HG03135 (cell line): ENCODE results near the gene RO60.

ENCODE experiments used
- ATAC-seq: cut with Tn5 transposase; IDR thresholded peaks from one replicate; pipeline ENCODE4 v1.9.1; 2021; ENCODE audit warnings: mild to moderate bottlenecking, moderate library complexity; ENCODE audit not compliant: unreplicated experiment

Gene RO60

DNA sequence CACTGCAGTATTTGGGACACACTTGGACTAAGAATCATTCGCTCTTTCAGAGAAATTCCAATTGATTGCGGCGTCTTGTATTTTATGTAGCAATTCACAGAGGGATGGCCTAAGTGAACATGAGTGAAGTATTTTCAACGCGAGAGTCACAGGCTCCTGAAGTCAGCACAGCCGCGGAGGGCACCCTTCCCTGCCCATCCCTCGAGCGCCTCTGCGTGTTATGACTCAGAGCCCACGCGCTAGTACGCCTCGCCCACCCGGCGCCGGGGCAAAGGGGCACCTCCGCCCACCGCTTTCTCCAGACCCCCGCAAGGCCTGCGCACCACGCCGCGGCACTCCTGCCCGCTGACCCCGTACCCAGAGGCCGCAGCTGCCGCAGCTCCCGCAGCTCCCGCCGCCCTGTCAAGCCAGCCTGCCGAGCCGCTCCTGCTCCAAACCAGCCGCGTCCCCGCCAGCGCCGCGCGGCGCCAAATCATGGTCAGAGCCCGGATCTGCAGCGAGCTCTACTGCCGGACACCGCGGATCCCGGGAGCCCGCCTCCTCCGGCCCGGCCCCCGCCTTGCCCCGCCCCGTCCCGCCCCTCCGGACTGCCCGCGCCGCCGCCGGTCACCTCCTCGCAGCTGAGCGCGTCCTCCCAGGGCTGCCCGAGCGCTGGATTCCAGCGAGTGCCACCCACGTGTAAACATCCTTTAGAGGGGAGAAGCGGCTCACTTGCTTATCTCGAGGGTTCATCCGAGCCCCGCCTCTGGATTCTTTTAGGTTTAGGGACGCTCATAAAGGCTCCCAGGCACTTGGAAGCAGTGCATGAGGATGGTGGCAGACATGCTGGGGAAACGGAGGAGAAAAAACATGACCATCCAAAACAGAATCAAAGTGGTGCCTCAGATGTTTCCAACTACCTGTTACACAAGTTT, 45.8 kb downstream of the RO60 start, which contains the start of gene GLRX2:
Gene GLRX2 (minus strand): TSS at position 508 of the 914 bp plus-strand sequence. CDS start 32 bp downstream, at position 476.
- peak; percentile 92 for ATAC-seq

DNA sequence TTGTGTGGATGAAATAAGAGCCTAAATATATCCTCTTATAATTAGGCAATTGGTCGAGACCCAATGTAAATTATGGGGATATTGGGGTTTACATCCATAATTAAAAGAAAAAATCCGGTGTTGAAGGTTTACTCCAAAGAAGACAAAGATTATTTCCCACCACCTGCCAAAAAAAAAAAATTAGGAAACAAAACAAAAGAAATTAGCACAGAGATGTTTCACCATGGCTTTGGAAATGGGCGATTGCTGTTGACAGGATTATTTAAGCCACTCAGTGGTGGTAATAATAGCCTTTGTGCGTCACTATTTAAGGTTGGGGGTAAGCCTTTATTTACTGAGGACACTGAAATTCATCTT, 46.4 kb downstream of the RO60 start:
- no peak for ATAC-seq

DNA sequence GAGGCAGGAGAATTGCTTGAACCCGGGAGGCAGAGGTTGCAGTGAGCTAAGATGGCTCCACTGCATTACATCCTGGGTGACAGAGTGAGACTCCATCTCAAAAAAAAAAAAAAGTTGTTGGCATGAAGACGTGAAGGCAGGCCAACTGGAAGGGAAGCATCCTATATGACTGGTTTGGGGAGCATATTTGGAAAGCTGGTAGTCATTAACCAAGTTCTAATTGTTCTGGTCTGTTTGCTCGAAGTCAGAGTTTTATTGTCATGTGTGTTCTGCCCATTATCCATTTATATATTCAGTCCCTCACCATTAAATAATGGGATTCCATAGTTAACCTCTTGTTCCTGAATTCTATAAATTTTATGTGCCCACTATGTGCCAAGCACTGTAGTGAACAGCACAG, 49.1 kb downstream of the RO60 start:
- no peak for ATAC-seq
